ENCODE results near the gene EPS8L2.

GRCh38 chr11:665704-666281, 40.2 kb upstream of the EPS8L2 start:
- TF ChIP-seq CTCF (conservative IDR thresholded peaks at IDR 0.05) = no peak
- no peak for TF ChIP-seq ZFX (IDR thresholded peaks at IDR 0.05)
